Measurements from ENCODE around the gene B3GNT4.
"Not testable (repeated sequence)": the region's sequence is repeated elsewhere in the genome, so short reads cannot be mapped to it uniquely, and the experiment has no call there.

Gene B3GNT4

GRCh38 chr12:122174155-122174845, 29.2 kb upstream of the B3GNT4 start, which contains the start of gene IL31:
Gene IL31 (minus strand): TSS chr12:122174221. CDS start chr12:122174172, 49 bp downstream.
- no peak for DNase-seq (ENCODE audit: low read depth)
- in situ Hi-C loops (cut with HindIII; ENCODE audit: low sequenced_read_pairs): no loop called here
- TF ChIP-seq CTCF (IDR thresholded peaks at IDR 0.05; ENCODE audit: low read depth, low read length, missing control alignments): no peak
- H3K4me3 ChIP-seq (ENCODE audit: low read depth, low read length): no peak within 1 kb of the TSS

GRCh38 chr12:122176473-122176872, 27.0 kb upstream of the B3GNT4 start:
- in situ Hi-C loops (cut with HindIII; ENCODE audit: low sequenced_read_pairs); DNase-seq (ENCODE audit: low read depth); H3K4me3 ChIP-seq (ENCODE audit: low read depth, low read length): not testable (repeated sequence)

- DNase-seq (ENCODE audit: low read depth): no peak
- TF ChIP-seq CTCF (IDR thresholded peaks at IDR 0.05; ENCODE audit: low read depth, low read length, missing control alignments): no peak
- in situ Hi-C loops (cut with HindIII; ENCODE audit: low sequenced_read_pairs): no loop called here
- peak within 1 kb of the TSS; percentile 49 for H3K4me3 ChIP-seq (ENCODE audit: low read depth, low read length)
These were observed 20.5 kb upstream of the B3GNT4 start, which contains the start of gene LRRC43 for GRCh38 chr12:122182887-122183587. Gene LRRC43 (plus strand): TSS chr12:122183123. CDS start chr12:122183145, 22 bp downstream.

- peak overlapping the region; percentile 49 for H3K4me3 ChIP-seq (ENCODE audit: low read depth, low read length)
- DNase-seq (ENCODE audit: low read depth): no peak
- in situ Hi-C loops (cut with HindIII; ENCODE audit: low sequenced_read_pairs): no loop called here
- TF ChIP-seq CTCF (IDR thresholded peaks at IDR 0.05; ENCODE audit: low read depth, low read length, missing control alignments): no peak
These were observed 19.9 kb upstream of the B3GNT4 start for GRCh38 chr12:122183588-122183940.

- no peak for TF ChIP-seq CTCF (IDR thresholded peaks at IDR 0.05; ENCODE audit: low read depth, low read length, missing control alignments)
- no peak overlapping the region for H3K4me3 ChIP-seq (ENCODE audit: low read depth, low read length)
- no peak for DNase-seq (ENCODE audit: low read depth)
- in situ Hi-C loops (cut with HindIII; ENCODE audit: low sequenced_read_pairs): no loop called here
These were observed 19.0 kb upstream of the B3GNT4 start for GRCh38 chr12:122184517-122184916.

- no peak overlapping the region for H3K4me3 ChIP-seq (ENCODE audit: low read depth, low read length)
- in situ Hi-C loops (cut with HindIII; ENCODE audit: low sequenced_read_pairs): no loop called here
- no peak for TF ChIP-seq CTCF (IDR thresholded peaks at IDR 0.05; ENCODE audit: low read depth, low read length, missing control alignments)
- no peak for DNase-seq (ENCODE audit: low read depth)
These were observed 18.4 kb upstream of the B3GNT4 start for GRCh38 chr12:122185079-122185478.

GRCh38 chr12:122185494-122186082, 17.9 kb upstream of the B3GNT4 start:
- in situ Hi-C loops (cut with HindIII; ENCODE audit: low sequenced_read_pairs): no loop called here
- TF ChIP-seq CTCF (IDR thresholded peaks at IDR 0.05; ENCODE audit: low read depth, low read length, missing control alignments): no peak
- no peak for DNase-seq (ENCODE audit: low read depth)
- no peak overlapping the region for H3K4me3 ChIP-seq (ENCODE audit: low read depth, low read length)

All from astrocyte of the cerebellum (primary cell).